Astrocyte of the spinal cord (primary cell): ENCODE results near the gene NDFIP2.

ENCODE experiments used
- DNase-seq: peaks from one replicate; pipeline ENCODE4 v3.0.0; 2011; ENCODE audit warnings: low read depth, low spot score
- H3K4me3 ChIP-seq: 2 replicates; pipeline ENCODE4 v1.5.1; 2011; ENCODE audit warnings: low read depth, mild to moderate bottlenecking, low read length, moderate library complexity
- in situ Hi-C: cut with HindIII; loops from 2 replicates; pipeline ENCODE4 v1.10.0; 2017; ENCODE audit warnings: low sequenced_read_pairs
- TF ChIP-seq, protein P1 (sequence below): IDR thresholded peaks from 2 replicates; pipeline ENCODE4 v1.5.1; 2012; ENCODE audit warnings: low read depth, mild to moderate bottlenecking, low read length, inconsistent platforms

NDFIP2 gene

DNA sequence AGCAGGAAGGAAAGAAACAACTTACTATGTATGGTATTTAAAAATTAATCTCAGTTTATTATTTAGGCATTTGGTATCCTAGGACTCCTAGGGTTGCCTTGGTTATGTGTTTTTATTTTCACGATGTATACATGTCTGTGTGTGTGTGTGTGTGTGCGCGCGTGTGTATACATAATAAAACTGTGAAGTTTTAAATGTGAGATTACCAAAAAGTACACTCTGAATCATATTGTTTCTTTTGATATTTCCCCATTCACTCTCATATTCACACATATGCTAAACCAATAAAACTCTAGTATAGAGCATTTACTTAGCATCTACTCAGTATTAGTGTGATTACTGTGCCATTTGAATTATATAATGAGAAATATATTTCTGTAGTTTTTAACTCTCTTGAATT lies 30.8 kb upstream of the NDFIP2 start:
- TF ChIP-seq, protein P1, sequence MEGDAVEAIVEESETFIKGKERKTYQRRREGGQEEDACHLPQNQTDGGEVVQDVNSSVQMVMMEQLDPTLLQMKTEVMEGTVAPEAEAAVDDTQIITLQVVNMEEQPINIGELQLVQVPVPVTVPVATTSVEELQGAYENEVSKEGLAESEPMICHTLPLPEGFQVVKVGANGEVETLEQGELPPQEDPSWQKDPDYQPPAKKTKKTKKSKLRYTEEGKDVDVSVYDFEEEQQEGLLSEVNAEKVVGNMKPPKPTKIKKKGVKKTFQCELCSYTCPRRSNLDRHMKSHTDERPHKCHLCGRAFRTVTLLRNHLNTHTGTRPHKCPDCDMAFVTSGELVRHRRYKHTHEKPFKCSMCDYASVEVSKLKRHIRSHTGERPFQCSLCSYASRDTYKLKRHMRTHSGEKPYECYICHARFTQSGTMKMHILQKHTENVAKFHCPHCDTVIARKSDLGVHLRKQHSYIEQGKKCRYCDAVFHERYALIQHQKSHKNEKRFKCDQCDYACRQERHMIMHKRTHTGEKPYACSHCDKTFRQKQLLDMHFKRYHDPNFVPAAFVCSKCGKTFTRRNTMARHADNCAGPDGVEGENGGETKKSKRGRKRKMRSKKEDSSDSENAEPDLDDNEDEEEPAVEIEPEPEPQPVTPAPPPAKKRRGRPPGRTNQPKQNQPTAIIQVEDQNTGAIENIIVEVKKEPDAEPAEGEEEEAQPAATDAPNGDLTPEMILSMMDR, result no peak
- no peak overlapping the region for H3K4me3 ChIP-seq
- in situ Hi-C loops, result no loop called here
- no peak for DNase-seq

GRCh38 chr13:79451500-79451962 lies 29.4 kb upstream of the NDFIP2 start:
- no peak overlapping the region for H3K4me3 ChIP-seq
- in situ Hi-C loops, result no loop called here
- peak; percentile 92 for DNase-seq
- TF ChIP-seq, protein P1, result no peak

DNA sequence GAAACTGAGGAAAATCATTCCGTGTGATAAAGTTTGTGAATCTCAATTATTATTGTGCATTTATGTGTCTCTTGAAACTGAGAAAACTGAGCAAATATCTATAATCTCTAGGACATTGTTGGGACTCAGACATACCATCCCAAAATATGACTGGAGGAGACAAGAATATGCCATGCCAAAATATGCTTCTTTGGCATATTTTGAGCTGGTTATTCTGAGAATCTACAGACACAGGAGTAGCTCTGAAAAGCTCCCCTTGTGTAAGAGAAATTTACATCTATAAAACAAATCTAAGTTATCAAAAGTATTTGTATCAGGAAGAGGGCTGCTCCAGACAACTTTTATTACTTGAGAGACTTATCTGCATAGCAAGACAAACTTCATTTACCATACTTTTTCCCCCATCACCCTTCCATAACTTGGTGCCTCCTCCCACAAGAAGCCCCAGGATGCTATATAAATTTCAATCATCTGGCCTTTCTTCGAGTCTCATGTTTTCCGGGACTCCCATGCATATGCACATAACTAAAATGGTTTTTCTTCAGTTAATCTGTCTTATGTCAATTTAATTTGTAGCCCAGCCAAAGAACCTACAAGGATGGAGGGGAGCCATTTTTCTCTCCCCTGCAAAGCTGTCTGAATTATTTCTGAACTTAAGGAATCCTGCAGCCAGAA lies 28.6 kb upstream of the NDFIP2 start:
- in situ Hi-C loops, result no loop called here
- H3K4me3 ChIP-seq, result no peak overlapping the region
- TF ChIP-seq, protein P1, result no peak
- no peak for DNase-seq

- no peak for DNase-seq
These were observed 25.6 kb upstream of the NDFIP2 start for GRCh38 chr13:79455331-79455730.

DNA sequence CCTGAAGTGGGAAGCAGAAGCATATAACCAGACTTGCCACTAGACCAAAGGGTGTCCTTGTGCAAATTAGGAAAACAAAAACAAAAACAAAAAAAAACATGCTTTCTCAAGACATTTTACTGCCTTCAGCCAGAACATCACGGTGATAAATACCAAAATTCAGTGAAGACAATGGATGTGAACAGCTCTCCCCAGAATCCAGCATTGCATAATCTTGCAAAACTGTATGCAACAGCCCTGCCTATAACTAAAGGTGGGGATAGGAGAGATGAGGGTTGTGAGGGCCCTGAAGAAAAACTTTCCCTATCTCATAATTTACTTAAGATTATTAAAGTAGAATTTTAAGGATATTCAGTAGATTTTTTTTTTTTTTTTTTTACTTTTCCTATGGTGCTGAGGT lies 24.9 kb upstream of the NDFIP2 start:
- DNase-seq, result no peak
- H3K4me3 ChIP-seq, result no peak overlapping the region
- TF ChIP-seq, protein P1, result no peak
- in situ Hi-C loops, result no loop called here

More at GRCh38 chr13:79455331-79455730, 25.6 kb upstream of the NDFIP2 start:
- in situ Hi-C loops, result no loop called here
- TF ChIP-seq, protein P1, result no peak
- no peak overlapping the region for H3K4me3 ChIP-seq

DNA sequence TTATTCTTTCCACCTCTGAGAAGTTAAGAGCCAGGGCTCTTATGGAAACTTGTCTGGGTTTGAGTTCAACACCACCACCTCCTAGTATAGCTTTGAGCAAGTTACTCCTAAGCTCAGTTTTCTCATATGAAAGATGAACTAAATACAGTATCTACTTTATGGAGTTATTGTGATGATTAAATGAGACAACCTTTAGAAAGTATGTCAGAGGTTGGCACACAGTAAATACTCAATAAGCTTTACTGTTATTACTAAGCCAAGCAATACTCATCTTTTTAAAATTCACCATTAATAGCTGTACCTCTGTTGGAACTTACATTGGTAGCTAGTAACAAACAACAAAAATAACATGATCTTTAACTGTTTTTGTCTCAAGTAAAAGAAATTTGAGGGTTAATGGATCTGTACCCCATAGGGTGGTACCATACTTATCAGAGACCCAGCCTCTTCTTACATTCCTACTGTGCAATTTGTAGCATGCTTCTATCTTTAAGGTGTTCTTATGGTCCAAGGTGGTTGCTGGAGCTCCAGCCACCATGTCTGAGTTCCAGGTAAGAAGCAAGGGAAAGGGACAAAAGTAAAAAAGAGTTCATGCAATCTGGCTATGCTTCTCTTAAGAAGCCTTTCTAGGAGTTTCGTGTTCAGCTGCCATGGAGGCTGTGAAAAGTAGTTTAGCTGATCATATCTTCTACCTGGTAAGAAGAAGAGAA lies 24.1 kb upstream of the NDFIP2 start:
- TF ChIP-seq, protein P1, result no peak
- H3K4me3 ChIP-seq, result no peak overlapping the region
- in situ Hi-C loops, result no loop called here
- DNase-seq, result no peak
